ENCODE results near the gene PCSK6. TPM values are rescaled to one million over a fixed set of nuclear protein-coding genes. Genes with fewer than 3 reads are reported as not detected.

PCSK6 gene
- total and polyA plus RNA-seq, 2 experiments from 2014 or later = 4.8 to 6.4 TPM

- no peaks in the 10 kb centered on the region for H3K4me1 ChIP-seq (ENCODE audit: low read depth)
- no peak for DNase-seq (ENCODE audit: low read depth in 1 of 2, low spot score in 1 of 2)
Observed at GRCh38 chr15:101322016-101322695, 167.4 kb downstream of the PCSK6 start.

GRCh38 chr15:101320501-101321052 lies 168.9 kb downstream of the PCSK6 start:
- H3K4me1 ChIP-seq (ENCODE audit: low read depth) = no peaks in the 10 kb centered on the region
- TF ChIP-seq CTCF (IDR thresholded peaks at IDR 0.05; ENCODE audit: low read depth, low read length) = peak; percentile 51
- H3K9me3 ChIP-seq (ENCODE audit: low read depth) = no peaks in the 10 kb centered on the region
- peaks cover 5% of the 10 kb centered on the region for H3K27me3 ChIP-seq
- no peaks in the 10 kb centered on the region for H3K36me3 ChIP-seq
- H3K4me3 ChIP-seq = no peak overlapping the region
- H3K27ac ChIP-seq = no peak overlapping the region
- DNase-seq (ENCODE audit: low read depth in 1 of 2, low spot score in 1 of 2) = peak; percentile 30 to 81

More at GRCh38 chr15:101322016-101322695, 167.4 kb downstream of the PCSK6 start:
- Histone ChIP-seq H3K36me3 (no peaks in the 10 kb centered on the region), H3K27me3 (peaks cover 5% of the 10 kb centered on the region), H3K27ac (no peak overlapping the region), H3K9me3 (ENCODE audit: low read depth) (no peaks in the 10 kb centered on the region), H3K4me3 (no peak overlapping the region)
- no peak for TF ChIP-seq CTCF (IDR thresholded peaks at IDR 0.05; ENCODE audit: low read depth, low read length)

GRCh38 chr15:101318839-101319238 lies 170.7 kb downstream of the PCSK6 start:
- Histone ChIP-seq H3K36me3 (no peaks in the 10 kb centered on the region), H3K27ac (no peak overlapping the region), H3K27me3 (peaks cover 5% of the 10 kb centered on the region), H3K9me3 (ENCODE audit: low read depth) (no peaks in the 10 kb centered on the region), H3K4me3 (no peak overlapping the region), H3K4me1 (ENCODE audit: low read depth) (no peaks in the 10 kb centered on the region)
- no peak for TF ChIP-seq CTCF (IDR thresholded peaks at IDR 0.05; ENCODE audit: low read depth, low read length)
- peak in 1 of 2 donors; percentile 51 for DNase-seq (ENCODE audit: low read depth in 1 of 2, low spot score in 1 of 2)

GRCh38 chr15:101318147-101318819 lies 171.2 kb downstream of the PCSK6 start:
- no peaks in the 10 kb centered on the region for H3K9me3 ChIP-seq (ENCODE audit: low read depth)
- no peak overlapping the region for H3K4me3 ChIP-seq
- peaks cover 5% of the 10 kb centered on the region for H3K27me3 ChIP-seq
- DNase-seq (ENCODE audit: low read depth in 1 of 2, low spot score in 1 of 2) = no peak
- H3K36me3 ChIP-seq = no peaks in the 10 kb centered on the region
- no peaks in the 10 kb centered on the region for H3K4me1 ChIP-seq (ENCODE audit: low read depth)
- H3K27ac ChIP-seq = no peak overlapping the region
- TF ChIP-seq CTCF (IDR thresholded peaks at IDR 0.05; ENCODE audit: low read depth, low read length) = no peak

GRCh38 chr15:101317336-101317872 lies 172.1 kb downstream of the PCSK6 start:
- Histone ChIP-seq H3K27me3 (peaks cover 5% of the 10 kb centered on the region), H3K27ac (no peak overlapping the region), H3K9me3 (ENCODE audit: low read depth) (no peaks in the 10 kb centered on the region), H3K4me3 (no peak overlapping the region), H3K4me1 (ENCODE audit: low read depth) (no peaks in the 10 kb centered on the region), H3K36me3 (no peaks in the 10 kb centered on the region)
- TF ChIP-seq CTCF (IDR thresholded peaks at IDR 0.05; ENCODE audit: low read depth, low read length) = no peak
- DNase-seq (ENCODE audit: low read depth in 1 of 2, low spot score in 1 of 2) = no peak

Data from cardiac muscle cell (in vitro differentiated cells and primary cell).